Skeletal muscle satellite cell (primary cell): Measurements from ENCODE around the gene TRPV5.

Experiments
- H3K27me3 ChIP-seq: 2 replicates; pipeline ENCODE4 v1.7.0; 2013; ENCODE audit warnings: low read length; ENCODE audit not compliant: control insufficient read depth, insufficient read depth
- H3K36me3 ChIP-seq: 2 replicates; pipeline ENCODE4 v1.7.0; 2013; ENCODE audit warnings: mild to moderate bottlenecking, control low read depth, low read length; ENCODE audit not compliant: insufficient read depth
- H3K4me1 ChIP-seq: 2 replicates; pipeline ENCODE4 v1.7.0; 2013; ENCODE audit warnings: low read length; ENCODE audit not compliant: control insufficient read depth, insufficient read depth
- H3K4me2 ChIP-seq: 2 replicates; pipeline ENCODE4 v1.7.0; 2013; ENCODE audit warnings: mild to moderate bottlenecking, low read length
- H3K4me3 ChIP-seq: 2 replicates; pipeline ENCODE4 v1.7.0; 2013; ENCODE audit warnings: low read length
- H3K9ac ChIP-seq: 2 replicates; pipeline ENCODE4 v1.7.0; 2013; ENCODE audit warnings: mild to moderate bottlenecking, low read depth, low read length, moderate library complexity
- H3K9me3 ChIP-seq: replicated peaks from 2 replicates; pipeline ENCODE4 v1.7.0; 2013; ENCODE audit warnings: mild to moderate bottlenecking, control low read depth, low read length

Gene TRPV5

GRCh38 chr7:142867097-142867378 is 66.5 kb downstream of the TRPV5 start:
- Histone ChIP-seq H3K4me1 (no peaks in the 10 kb centered on the region), H3K27me3 (no peaks in the 10 kb centered on the region), H3K4me3 (no peak overlapping the region), H3K9me3 (no peaks in the 10 kb centered on the region), H3K9ac (no peak overlapping the region), H3K4me2 (no peak overlapping the region), H3K36me3 (peaks cover 7% of the 10 kb centered on the region)

- no peak overlapping the region for H3K9ac ChIP-seq
- H3K27me3 ChIP-seq = no peaks in the 10 kb centered on the region
- no peaks in the 10 kb centered on the region for H3K9me3 ChIP-seq
- H3K36me3 ChIP-seq = peaks cover 11% of the 10 kb centered on the region
- no peak overlapping the region for H3K4me2 ChIP-seq
- H3K4me3 ChIP-seq = no peak overlapping the region
- H3K4me1 ChIP-seq = no peaks in the 10 kb centered on the region
These were observed 67.0 kb downstream of the TRPV5 start for GRCh38 chr7:142866361-142867096.

GRCh38 chr7:142865766-142866165 is 67.8 kb downstream of the TRPV5 start:
- H3K4me3 ChIP-seq = no peak overlapping the region
- H3K4me2 ChIP-seq = no peak overlapping the region
- H3K27me3 ChIP-seq = no peaks in the 10 kb centered on the region
- peaks cover 12% of the 10 kb centered on the region for H3K36me3 ChIP-seq
- no peaks in the 10 kb centered on the region for H3K9me3 ChIP-seq
- H3K4me1 ChIP-seq = no peaks in the 10 kb centered on the region
- H3K9ac ChIP-seq = no peak overlapping the region

- peaks cover 12% of the 10 kb centered on the region for H3K36me3 ChIP-seq
- no peaks in the 10 kb centered on the region for H3K4me1 ChIP-seq
- H3K4me2 ChIP-seq = no peak overlapping the region
- H3K4me3 ChIP-seq = no peak overlapping the region
- H3K27me3 ChIP-seq = no peaks in the 10 kb centered on the region
- no peaks in the 10 kb centered on the region for H3K9me3 ChIP-seq
- H3K9ac ChIP-seq = no peak overlapping the region
These were observed 68.4 kb downstream of the TRPV5 start for GRCh38 chr7:142864980-142865747.

GRCh38 chr7:142863891-142864685 is 69.5 kb downstream of the TRPV5 start:
- Histone ChIP-seq H3K36me3 (peaks cover 5% of the 10 kb centered on the region), H3K9ac (no peak overlapping the region), H3K27me3 (no peaks in the 10 kb centered on the region), H3K4me2 (no peak overlapping the region), H3K9me3 (no peaks in the 10 kb centered on the region), H3K4me1 (no peaks in the 10 kb centered on the region), H3K4me3 (no peak overlapping the region)

- H3K4me3 ChIP-seq = no peak overlapping the region
- no peaks in the 10 kb centered on the region for H3K4me1 ChIP-seq
- no peaks in the 10 kb centered on the region for H3K27me3 ChIP-seq
- no peak overlapping the region for H3K9ac ChIP-seq
- H3K9me3 ChIP-seq = no peaks in the 10 kb centered on the region
- peaks cover 5% of the 10 kb centered on the region for H3K36me3 ChIP-seq
- no peak overlapping the region for H3K4me2 ChIP-seq
These were observed 70.7 kb downstream of the TRPV5 start for GRCh38 chr7:142862786-142863400.

- no peak overlapping the region for H3K4me3 ChIP-seq
- no peaks in the 10 kb centered on the region for H3K4me1 ChIP-seq
- peaks cover 5% of the 10 kb centered on the region for H3K36me3 ChIP-seq
These were observed 71.2 kb downstream of the TRPV5 start for GRCh38 chr7:142862351-142862750.

GRCh38 chr7:142860968-142861367 is 72.6 kb downstream of the TRPV5 start:
- Histone ChIP-seq H3K27me3 (no peaks in the 10 kb centered on the region), H3K9ac (no peak overlapping the region), H3K9me3 (no peaks in the 10 kb centered on the region), H3K4me3 (no peak overlapping the region), H3K4me1 (peaks cover 3% of the 10 kb centered on the region), H3K36me3 (peaks cover 5% of the 10 kb centered on the region), H3K4me2 (no peak overlapping the region)

More at GRCh38 chr7:142862351-142862750, 71.2 kb downstream of the TRPV5 start:
- Histone ChIP-seq H3K4me2 (no peak overlapping the region), H3K9ac (no peak overlapping the region), H3K27me3 (no peaks in the 10 kb centered on the region), H3K9me3 (no peaks in the 10 kb centered on the region)

- no peak overlapping the region for H3K4me2 ChIP-seq
- H3K9me3 ChIP-seq = no peaks in the 10 kb centered on the region
- H3K27me3 ChIP-seq = no peaks in the 10 kb centered on the region
- H3K4me3 ChIP-seq = no peak overlapping the region
- peaks cover 5% of the 10 kb centered on the region for H3K36me3 ChIP-seq
- H3K4me1 ChIP-seq = peaks cover 11% of the 10 kb centered on the region
- no peak overlapping the region for H3K9ac ChIP-seq
These were observed 73.7 kb downstream of the TRPV5 start for GRCh38 chr7:142859829-142860228.

- H3K9ac ChIP-seq = no peak overlapping the region
- no peak overlapping the region for H3K4me3 ChIP-seq
- H3K4me2 ChIP-seq = no peak overlapping the region
- peaks cover 11% of the 10 kb centered on the region for H3K4me1 ChIP-seq
- H3K9me3 ChIP-seq = no peaks in the 10 kb centered on the region
- H3K27me3 ChIP-seq = no peaks in the 10 kb centered on the region
- H3K36me3 ChIP-seq = peaks cover 5% of the 10 kb centered on the region
These were observed 74.1 kb downstream of the TRPV5 start for GRCh38 chr7:142859411-142859810.
